Endometrial microvascular endothelial cells (primary cell): ENCODE measurements around the gene MEGF6. TPM values are rescaled to one million over a fixed set of nuclear protein-coding genes. Genes with fewer than 3 reads are reported as not detected.

Source experiments
- in situ Hi-C: cut with HindIII; loops from 2 replicates; pipeline ENCODE4 v1.10.0; 2017; ENCODE audit warnings: low sequenced_read_pairs, low pct_unique_long_range_greater_than_20kb; ENCODE audit errors: inconsistent ontology term
- total RNA-seq: library from RNA; depleted of rRNA; stranded (reverse); fragments of >200 nt; gene quantifications from one replicate; pipeline ENCODE4 v1.2.3, GENCODE V29; 2015; ENCODE audit errors: inconsistent ontology term

The MEGF6 gene
- total RNA-seq, 1 donor from 2014 or later: 2.0 TPM

GRCh38 chr1:3566951-3567804 is 44.1 kb downstream of the MEGF6 start:
- in situ Hi-C loops: no loop called here

DNA sequence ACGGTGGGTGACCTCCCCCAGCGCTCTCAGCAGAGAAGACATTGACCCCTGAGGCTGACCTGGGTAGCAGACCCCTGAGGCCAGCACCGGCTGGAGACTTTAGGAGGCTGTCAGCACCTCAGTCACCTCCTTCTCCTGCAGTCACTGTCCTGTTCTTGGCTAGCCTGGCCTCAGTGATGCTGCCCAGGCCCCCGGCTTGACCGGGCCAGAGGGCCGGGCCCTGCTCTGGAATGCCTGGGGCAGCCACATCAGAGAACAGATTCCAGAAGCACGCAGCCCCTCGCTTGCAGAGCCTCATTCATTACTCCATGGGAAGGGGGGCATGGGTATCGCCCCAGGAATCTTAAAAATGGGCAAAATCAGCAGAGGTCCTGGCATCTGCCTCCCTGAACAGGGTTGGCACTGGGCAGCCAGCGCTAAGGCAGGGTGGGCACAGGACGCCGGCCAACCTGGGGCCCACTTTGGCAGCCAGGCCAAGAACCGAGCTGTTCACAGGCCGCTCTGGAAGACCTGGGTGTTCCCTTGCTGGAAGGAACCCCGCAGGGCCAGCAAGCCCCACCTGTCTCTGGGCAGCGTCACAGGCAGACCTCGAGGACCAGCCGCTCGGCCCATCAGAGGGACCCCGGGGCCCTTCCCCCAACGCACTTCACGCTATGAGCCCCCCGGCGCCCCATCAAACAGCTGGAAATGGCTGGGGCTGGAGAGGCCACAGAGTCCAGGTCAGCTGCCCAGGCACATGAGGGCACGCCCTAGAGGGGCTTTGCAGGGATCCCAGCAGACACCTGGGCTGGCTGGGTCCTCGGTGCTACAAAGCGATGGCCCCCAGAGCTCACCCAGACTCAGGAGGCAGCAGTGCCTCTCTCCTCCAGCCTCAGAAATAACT is 45.1 kb downstream of the MEGF6 start:
- in situ Hi-C loops: no loop called here

DNA sequence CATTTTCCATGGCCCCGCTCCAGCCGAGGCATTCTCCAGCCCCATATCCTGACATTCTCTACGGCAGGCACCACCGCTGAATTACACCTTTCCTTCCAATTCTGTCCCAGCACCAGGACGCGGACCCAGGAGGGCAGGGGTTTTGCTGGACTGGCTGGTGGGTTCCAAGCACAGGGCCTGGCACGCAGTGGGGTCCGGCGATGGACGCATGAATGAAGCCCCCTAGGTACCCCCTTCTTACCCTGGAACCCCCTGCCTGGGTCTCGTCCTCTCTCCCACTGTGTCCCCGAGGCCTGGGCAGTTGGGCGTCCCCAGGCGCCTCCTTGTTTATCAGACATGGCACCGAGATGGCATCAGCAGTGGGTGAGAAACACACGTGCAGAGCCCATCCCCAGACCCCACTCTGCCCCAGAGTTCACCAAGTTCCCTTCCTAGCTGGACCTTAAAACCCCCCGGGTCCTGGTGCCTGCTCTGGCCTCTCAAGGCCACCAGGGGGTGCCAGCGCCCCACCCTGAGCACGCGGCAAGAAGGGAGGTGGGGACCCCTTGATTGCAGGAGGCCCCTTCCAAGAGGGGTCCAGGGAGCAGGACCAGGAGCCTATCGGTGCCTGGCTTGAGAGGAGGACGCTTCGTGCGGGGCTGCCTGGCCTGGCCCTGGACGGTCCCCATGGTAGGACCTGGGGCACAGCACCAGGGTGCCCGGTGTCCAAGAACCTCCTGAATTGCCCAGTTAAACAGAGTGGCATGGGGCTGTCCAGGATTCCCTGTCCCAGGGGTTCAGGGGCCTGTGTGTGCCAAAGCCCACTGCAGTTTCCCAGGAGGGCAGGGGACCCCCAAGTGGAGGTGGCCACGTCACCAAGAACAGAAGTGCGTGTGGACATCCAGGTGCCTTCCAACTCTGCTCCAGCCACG is 46.1 kb downstream of the MEGF6 start:
- in situ Hi-C loops: no loop called here

DNA sequence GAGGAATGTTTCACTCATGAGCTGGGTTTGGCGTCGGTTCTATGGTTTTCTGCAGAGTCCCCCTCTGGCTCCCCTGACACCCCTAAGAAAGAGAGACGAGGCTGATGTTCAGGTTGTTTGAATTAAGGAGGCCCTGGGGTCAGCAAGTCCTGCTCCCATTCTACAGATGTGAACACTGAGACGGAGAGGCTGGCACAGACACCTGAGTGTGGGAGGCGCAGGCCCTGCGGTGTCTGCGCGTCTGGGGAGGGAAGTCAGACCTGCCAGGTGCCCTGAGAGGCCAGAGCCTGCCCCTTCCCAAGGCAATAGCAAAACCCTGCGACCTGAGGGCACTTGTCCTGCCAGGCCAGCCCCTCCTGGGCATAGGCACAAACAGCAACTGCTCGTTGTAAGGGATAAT is 47.7 kb downstream of the MEGF6 start:
- in situ Hi-C loops: no loop called here

DNA sequence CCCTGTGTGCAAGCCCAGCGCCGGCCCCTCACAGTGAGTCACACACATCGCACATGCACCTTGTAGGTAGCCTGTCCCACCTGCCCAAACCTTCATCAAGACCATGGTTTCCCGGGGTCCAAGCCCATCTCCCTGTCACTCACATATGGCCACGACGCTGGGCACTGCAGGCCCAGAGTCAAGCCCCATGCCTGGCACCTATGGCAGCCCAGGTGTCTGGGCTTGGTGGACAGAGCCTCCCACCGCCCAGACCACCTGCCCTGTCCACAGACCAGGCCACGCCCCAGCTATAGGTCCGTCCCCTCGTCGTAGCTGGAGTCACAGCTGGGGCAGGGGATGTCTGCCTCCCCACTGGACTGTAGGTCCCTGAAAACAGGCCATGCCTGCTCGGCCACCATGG is 48.2 kb downstream of the MEGF6 start:
- in situ Hi-C loops: no loop called here

DNA sequence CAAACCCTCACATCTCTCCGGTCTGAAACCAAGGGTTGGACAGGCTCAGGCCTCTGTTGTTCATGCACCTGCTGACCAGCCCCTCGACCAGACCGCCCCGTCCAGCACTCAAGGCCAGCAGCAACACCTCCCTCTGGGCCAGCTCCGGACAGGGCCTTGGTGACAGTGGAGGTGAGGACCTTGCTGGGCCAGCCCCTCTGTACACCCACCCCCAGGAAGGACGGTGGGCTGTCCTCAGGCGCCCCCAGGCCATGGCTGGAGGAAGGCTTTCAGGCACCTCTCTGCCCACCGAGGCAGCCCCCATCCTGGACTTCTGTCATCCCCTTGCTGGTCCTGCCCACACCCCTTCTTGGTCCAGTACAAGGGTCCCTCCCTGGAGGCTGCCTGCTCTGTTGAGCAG is 48.6 kb downstream of the MEGF6 start:
- in situ Hi-C loops: no loop called here

DNA sequence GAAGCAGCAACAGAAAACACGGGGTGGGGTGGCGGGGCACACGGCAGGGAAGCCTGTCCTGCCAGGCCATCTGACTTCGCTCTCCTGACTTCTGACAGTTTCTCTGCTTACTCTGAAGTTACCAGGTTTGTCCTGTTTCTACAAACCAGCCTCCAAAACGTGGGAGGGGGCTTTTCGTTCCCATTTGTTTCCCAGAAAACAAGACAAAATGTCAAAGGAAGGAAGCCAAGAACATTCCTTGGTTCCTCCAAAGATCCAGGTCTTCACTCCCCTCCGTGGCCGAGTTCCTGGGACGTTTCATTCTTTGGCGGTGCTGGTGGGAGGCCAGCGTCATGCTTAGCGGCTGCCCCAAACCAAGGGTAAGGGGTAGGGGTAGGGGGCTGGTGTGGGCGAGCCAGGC is 49.6 kb downstream of the MEGF6 start:
- in situ Hi-C loops: no loop called here

DNA sequence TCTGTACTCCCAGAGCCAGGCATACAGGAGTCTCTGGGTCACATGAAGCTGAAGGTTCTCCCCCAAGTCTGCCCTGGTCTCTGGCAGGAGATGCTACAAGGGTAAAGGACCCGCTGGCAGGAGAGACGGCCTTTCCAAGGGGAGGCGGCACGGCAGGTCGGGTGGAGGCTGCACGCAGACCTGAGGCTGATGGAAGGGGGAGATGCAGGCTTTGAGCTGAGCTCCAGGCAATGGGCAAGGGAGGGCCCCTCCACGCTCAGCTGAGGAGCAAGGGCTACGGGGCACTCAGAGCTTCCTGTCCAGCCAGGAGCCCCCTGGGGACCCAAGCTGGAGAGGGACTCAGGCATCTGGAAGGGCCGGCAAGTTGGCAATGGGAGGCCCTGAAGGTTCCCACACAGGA is 50.3 kb downstream of the MEGF6 start:
- in situ Hi-C loops: no loop called here

GRCh38 chr1:3560251-3560871 is 50.9 kb downstream of the MEGF6 start:
- in situ Hi-C loops: no loop called here

DNA sequence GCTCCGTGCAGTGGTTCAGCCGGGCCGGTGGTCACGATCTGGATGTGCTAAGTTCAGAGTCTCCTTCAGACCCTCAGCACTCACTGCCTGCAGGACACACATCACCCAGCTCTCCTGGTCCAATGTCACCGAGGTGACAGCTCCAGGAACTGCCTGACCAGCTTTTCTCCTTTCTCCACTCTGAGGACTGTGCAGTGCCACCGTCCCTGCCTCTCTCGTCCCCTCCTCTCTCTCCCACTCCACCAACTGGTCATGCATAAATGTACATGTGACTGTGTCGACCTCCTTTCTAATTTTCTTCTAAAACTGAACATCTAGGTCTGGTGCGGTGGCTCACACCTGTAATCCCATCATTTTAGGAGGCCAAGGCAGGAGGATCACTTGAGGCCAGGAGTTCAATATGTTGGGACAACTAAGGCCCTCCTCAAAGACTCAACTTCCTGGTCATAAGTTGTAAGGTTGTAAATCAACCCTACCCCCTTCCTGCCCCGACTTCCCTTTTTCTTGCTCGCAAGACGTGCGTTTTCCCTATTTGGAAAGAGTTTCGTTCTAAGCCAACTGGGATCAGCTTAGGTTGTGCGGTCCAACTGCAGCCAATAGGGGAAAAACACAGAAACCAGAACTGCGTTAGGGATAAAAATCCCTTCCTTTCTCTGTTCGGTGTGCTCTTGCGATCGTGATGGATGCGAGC is 53.1 kb downstream of the MEGF6 start:
- in situ Hi-C loops: no loop called here

DNA sequence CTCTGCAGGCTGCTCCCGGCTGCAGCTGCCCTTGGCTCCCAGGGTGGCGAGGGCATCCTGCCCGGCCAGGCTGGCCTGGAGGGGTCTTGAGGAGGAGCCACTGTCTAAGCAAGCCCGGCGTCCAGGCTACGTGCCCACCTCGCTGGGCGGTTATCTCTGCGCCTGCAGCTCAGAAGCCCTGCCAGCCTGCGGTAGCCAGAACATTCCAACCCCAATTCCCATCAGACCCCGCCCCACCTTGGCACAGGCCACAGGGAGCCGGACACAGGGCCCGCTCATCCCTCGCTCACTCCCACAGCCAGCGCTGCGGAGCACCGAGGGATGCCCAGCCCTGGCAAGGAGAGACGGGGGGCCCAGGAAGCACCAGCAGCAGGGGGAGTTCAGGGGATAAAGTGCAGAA is 53.9 kb downstream of the MEGF6 start:
- in situ Hi-C loops: no loop called here

DNA sequence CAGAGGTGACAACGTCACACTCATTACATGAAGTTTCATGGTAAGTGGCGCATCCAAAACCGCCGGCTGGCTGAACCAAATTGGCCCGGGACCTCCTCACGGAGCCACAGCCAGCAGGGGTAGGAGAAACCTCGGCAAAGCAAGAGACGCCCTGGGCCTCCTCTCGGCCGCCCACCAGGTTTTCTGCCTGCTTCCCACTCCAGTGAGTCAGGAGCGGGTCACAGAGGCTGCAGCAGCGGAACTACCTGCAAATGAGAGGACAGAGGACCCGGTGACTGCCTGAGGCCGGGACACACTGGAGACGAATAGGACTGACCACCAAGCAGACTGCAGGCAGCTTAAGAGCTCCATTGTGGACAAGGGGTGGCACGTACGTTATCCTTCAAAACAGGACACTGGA is 55.0 kb downstream of the MEGF6 start:
- in situ Hi-C loops: no loop called here

DNA sequence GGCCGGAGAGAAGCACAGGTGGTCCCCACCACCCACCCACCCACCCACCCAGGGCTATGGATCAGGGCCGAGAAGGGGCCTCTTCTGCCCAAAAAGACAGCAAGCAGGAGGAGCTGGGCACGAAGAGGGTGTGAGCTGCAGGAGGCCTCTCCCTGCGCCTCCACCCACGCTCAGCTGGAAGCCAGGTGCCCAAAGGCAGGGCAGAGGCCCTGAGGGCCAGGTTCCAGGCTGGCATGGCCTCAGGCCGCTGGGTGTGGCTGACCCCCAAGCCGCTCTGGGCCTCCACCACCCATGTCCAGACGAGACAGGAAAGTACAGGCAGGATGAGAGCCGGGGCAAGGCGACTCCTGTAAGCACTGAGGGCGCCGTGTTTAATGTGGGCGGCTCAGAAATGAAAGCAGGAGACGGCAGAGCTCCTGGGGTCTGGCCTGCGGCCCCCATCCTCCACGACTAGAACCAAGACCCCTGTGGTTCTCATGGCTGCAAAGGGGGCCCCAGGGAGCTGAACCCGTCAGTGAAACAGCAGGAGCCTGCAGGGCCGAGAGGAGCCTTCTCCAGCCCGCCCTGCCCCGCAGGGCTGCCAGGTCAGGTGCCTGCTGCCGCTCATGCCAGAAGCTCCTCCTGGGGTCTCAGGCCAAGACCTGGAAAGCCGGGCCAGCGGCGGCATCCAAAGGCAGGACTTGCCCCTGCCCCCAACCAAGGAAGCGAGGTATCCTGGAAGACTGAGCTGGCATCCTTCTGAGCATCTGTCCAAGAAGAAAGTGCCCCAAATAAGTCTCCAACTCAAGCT is 56.0 kb downstream of the MEGF6 start:
- in situ Hi-C loops: no loop called here

GRCh38 chr1:3553940-3554223 is 57.4 kb downstream of the MEGF6 start:
- in situ Hi-C loops: no loop called here

DNA sequence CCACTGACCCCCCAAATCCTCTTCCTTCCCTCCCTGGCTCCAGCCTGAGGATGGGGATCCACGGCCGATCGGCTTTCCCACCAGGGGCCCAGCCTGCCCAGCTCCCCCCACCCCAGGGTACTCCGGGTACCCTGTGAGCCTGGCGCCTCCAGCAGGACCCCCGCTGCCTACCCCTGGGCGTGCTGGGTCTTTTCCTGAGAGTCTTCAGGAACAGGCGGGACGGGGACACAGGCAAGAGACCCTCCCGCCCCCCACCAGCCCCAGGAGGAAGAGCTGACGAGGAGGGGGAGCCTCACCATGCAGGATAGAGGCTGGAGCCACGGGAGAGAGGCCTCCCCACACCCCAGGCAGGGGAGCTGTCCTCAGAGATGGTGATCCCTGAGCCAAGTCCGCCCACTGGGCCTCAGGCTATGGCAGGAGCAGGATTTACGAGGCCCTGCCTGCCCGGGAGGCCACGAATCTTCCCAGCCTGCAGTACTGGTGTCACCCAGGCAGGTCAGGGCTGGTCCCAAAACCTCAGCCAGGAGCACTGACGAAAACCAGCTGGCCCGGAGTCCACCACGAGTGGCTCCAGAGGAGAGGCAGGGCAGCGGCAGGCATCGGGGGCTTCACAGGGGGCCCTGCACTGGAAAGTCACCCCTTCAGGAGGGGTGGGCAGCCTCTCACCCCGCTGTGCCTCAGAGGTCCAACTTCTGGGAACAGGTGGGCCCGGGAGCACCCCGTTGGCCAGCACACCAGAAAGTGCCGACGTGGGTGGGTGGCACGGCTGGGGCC is 58.0 kb downstream of the MEGF6 start:
- in situ Hi-C loops: no loop called here

- in situ Hi-C loops: no loop called here
Measured at GRCh38 chr1:3552751-3553150, 58.6 kb downstream of the MEGF6 start.

DNA sequence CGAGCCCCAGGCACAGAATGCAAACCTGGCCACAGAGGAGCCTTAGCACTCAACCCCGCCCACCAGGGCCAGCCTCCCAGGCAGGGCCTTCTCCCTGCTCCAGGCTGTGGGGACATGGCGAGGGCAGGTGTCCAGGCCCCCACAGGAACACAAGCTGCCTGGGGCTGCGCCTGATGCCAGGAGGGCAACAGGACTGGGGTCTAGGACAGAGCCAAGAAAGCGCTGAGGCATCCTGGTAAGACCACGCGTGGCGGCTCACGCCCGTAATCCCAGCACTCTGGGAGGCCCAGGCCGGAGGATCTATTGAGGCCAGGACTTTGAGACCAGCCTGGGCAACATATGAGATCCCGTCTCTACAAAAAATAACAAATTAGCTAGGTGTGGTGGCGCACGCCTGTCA is 59.1 kb downstream of the MEGF6 start:
- in situ Hi-C loops: no loop called here
